NCI-H345 (cell line): ENCODE data around the gene ATF6.

Experiments
- DNase-seq: peaks from one replicate; lab custom pipeline; 2025; lab: John Stamatoyannopoulos, UW

Gene ATF6

DNA sequence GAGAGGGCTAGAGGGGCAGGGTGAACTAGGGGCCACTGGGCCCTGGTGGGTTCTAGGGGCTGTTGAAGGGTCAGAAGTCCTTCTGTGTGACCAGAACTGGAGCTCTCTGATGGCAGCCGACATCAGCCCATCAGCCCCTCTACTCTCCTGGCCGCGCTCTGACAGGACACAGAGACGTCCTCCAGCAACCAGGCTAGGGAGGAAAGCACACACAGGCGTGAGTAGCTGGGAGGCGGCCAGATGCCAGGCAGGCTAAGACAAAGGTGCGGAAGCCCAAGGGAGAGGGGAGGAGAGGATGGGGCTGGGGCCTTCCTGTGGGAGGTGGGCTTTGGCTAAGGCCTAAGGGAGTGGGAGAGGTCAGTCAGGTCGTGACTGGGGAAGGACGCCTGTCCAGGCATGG is 206.7 kb downstream of the ATF6 start:
- no peak for DNase-seq

DNA sequence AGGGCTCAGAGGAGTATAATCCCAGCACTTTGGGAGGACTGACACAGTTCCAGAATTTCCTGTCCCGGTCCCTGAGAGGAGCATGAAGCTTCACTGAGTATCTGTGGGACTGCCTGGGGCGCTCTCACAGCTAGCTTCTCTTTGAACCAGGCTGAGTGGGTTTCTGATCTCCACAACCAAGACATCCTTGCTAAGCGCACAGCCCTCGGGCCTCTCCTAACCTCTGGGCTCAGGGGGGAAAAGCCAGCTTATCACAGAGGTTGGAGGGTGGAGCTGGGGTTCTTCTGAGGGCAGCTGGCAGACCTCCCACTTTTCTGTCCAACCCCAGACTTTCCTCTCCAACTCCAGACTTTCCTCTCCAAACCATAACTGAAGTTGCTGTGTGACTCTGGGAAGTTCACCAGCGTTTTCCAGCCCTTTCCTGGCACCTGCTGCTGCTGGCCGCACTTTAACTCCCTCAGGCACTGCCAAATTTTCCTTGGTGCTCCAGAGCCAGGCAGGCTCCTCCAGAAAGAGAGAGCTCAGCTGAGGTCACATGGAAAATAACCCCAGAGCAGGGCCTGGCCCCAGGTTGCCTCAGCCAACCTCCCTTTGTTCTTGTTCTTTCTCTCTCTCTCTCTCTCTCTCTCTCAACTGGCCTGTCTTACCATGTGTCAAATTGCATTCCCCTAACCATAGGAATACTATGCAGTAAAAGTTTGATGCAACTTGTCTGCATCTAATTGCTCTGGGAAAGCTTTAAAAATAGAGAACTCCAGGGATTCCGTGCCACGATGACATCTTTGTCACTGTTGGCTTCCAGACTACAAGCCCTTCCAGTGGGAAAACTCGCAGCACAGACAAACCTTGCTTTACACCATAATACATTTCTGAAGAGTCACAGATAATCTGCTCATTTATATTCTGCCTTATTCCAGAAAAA is 208.1 kb downstream of the ATF6 start:
- DNase-seq: no peak

DNA sequence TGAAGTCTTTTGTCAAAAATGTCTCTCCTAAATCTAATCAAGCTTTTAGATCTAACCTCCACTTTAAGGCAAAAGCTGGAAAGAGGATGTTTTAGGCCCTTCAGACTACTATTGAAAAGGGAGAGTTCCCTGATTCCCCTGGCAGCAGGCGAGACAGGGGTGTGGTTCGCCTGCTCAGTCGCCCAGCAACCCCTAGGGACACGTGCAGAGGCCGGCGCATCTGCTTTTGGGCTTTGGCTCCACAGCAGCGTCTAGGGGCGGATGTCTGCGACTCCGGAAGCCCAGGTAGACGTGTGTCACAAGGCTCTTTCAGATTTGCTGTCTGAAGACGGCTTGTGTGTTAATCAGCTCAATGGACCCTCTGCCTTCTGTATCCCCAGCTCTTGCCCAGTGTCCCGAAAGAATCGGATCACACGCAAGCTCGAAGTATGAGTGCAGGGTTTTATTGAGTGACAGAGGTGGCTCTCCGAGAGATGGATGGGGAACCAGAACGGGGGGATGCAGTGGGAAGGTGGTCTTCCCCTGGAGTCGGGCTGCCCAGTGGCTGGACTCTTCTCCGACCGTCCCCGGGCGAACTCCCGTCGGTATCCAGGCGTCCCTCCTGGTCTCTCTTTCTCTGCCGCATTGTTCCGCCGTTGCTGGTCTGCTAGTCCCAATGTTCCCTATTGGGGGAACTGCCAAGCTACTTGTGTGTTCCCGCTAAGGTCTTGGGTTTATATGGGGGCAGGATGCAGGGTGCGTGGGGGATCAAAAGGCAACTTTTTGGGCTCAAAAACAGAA is 212.1 kb downstream of the ATF6 start:
- DNase-seq: no peak

DNA sequence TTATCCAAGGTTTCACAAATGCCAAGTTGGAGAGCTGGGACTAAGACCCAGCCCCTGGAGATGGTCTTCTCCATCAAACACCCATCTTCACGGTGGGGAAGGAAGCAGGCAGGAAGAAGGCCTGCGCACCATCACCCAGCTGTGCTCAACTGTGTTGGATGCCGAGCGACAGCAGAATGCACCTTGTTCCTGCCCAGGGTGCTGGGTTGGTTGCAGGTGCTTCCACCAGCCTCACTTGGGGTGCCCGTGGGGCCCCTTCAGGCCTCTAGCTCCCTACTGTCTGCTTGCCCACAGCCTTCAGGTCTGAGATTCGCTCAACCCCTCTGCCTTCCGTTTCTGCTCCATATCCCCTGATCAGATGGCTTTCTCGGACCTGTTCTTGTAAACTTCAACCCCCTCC is 215.0 kb downstream of the ATF6 start:
- no peak for DNase-seq

DNA sequence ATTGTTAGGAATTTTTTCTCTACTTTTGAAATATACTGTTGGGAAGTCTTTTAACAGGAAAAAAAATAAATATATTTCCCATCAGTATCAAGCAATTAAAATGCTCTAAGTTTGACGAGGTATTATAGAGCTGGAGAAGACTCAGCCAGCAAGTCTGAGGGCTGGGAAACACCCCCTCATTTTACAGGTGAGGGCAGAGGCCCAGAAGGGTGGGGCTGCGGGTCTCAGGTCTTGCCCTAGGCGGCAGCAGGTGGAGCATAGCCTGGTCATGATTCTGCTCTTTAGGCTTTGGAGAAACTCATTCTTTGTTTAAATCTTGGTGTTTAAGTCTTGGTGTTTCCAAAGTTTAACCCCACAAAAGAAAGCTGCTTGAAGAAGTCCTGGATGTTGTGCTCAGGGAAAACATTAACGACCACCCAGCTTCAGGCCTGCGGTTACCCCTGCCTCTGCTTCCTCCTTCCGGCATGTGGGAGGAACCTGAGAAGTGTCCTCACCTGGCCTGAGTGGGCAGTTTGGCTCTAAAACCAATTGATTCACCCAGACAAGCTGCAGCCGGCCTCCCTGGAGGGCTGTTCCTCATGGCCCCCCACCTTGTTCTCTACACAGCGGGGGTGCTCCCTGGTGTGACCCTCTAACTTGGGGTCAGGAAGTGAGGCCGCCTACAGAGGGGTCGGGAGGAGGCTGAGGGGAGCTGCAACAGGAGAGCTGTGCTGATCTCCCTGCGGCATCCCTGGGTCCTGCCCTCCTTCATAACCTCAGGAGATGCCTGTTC is 215.8 kb downstream of the ATF6 start:
- DNase-seq: no peak

DNA sequence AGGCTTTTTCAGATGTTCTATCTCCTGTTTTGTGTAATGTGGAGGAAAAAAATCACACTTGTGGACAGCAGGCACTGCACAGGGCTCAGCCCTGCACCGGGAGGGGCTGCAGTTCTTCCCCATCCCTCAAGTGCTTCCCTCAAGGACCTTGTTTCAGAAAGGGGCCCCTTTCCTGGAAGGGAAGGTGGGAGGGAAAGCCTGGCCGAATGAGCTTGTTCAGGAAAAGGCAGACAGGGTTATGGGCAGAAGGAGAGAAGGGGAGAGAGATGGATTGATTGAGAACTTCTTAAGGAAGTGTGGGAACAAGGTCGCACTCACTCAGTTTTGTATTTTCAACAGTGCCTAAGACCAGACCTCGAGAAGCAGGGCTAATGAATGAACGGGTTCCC is 216.4 kb downstream of the ATF6 start:
- DNase-seq: no peak

DNA sequence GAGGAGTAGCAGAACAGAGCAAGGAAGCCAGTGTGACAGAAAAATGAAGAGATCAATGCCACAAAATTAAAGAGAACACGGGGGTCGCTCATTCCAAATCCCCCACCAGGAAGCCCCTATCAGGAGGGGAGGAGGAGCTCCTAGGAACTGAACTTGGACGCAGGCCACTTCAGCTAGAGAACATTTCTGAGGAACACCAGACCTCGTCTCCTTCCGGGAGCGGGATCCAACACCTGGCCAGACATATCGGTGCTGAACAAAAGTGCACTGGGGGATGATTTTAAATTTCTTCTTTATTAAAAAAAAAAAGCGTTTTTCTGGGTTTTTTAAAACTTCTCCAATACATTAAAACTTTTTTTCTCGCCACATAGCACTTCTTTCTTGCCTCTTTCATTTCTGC is 216.8 kb downstream of the ATF6 start:
- no peak for DNase-seq

DNA sequence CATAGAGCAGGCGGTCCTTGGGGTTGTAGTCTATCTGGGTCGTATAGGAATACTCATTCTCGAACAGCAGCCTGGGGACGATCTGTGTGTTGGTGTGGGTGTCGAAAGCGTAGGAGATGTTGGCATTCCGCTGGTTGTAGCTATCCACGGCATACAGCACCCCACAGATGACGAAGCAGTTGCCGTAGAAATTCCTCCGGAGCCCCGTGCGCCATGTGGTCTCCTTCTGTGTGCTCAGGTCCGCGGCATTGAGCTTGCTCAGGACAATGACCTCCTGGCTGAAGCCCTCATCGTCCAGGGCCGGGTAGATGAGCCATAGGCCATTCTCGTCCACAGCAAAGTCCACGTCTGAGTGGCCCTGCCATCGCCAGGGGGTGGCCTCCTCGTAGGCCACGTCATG is 217.6 kb downstream of the ATF6 start:
- DNase-seq: no peak

DNA sequence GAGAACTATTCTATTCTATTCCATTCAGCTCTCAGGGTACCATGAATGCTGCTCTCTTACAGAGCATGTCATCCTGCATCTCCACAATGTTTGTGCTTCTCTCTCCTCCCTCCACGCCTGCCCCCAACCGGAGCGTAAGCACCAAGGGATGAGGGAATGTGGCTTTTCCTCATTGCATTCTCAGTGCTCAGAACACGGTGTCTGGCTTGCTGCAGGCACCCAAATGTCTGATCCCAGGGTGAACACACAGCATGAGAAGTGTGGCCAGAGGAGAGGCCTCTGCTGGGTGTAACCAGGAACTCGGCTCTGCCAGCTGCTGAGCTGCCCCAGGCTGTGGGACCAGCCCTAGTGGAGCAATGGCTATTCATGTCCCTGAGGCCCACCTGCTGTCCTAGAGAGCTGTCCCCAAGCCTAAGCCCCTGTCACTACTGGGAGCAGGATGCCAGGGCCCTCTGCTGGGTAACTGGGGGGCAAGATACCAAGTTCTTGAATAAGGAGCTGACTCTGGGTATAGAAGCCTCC is 219.2 kb downstream of the ATF6 start:
- DNase-seq: no peak

DNA sequence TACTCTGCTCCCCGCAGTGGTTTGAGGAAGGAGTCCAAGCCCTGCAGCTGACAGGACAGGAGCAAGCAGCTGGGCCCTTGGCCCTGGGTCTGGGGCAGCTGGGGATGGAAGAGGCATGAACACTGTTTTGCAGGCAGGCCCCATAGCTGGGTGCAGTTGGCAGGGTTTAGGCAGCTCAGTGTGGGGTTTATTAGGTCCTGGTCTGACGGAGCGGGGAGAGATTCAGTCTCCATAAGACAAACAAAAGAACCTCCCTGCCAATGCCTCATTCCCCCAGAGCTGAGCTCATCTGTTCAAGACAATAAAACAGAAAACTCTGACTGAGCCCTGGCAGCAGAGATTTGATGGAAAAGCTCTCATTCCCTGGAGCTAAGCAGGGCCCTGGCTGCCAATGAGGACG is 220.2 kb downstream of the ATF6 start:
- DNase-seq: no peak

DNA sequence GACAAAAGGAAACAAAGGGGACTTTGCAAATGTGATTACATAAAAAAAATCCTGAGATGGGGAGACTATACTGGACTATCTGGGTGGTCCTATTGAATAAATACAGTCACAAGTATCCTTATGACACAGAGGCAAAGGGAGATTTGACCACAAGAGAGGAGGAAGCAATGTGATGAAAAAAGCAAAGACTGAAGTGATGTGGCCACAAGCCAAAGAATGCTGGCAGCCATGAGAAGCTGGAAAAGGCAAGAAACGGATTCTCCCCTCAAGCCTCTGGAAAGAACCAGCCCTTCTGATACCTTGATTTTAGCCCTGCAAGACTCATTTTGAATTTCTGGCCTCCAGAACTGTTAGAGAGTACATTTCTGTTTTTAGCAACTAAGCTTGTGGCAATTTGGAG is 221.2 kb downstream of the ATF6 start:
- DNase-seq: no peak

DNA sequence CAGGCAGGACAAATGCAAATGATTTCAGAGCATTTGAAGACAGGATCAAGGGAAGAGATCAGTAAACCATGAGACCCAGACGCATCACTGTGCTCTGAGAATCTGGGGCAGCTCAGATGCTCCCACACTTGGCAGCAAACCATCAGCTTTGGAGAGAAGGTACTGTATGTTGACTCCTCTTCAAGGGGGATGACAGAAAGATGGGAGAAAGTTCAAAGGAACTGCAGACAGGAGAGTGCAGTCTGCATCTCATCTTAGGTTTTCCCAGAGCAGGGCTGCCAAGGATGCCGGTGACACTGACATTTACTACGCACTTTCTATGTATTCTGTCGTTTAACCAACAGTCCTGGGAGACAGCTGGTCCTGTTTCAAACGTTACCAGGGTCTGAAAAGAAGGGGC is 221.8 kb downstream of the ATF6 start:
- DNase-seq: no peak

DNA sequence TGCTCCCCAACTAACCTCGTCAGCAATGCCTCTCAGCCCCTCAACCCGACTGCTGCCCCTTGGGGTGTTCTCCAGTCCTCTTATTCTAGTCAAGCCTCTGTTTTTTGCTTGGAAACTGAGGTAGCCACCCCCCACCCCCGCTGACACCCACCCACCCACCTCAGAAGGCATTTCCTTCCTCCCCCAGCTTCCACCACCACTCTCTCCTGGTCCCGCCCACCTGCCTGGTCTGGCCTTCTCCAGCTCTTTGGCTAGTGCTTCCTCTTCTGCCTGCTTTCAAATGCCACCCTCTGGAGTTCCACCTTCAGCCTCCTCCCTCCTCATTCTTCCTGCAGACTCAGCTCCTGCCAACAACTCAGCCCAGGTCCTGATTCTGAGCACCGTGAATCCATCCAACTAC is 222.3 kb downstream of the ATF6 start:
- no peak for DNase-seq

DNA sequence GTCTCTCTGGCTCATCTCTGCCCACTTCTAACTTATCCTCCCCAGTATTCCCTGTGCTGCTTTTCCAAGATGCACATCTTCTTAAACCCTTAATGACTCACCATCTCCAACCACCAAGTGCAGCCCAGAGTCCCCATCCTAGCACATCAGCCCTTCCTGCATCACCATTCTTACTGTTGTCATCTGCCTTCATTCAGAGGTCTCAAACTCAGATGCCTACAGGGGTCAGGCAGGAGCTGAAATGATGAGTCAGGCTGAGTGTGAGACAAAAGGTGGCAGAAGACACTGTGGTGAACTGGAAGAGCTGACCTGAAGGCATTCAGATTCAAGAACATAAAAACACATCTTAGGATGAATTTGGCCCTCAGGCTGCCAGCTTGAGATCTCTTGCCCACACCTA is 223.0 kb downstream of the ATF6 start:
- DNase-seq: no peak

DNA sequence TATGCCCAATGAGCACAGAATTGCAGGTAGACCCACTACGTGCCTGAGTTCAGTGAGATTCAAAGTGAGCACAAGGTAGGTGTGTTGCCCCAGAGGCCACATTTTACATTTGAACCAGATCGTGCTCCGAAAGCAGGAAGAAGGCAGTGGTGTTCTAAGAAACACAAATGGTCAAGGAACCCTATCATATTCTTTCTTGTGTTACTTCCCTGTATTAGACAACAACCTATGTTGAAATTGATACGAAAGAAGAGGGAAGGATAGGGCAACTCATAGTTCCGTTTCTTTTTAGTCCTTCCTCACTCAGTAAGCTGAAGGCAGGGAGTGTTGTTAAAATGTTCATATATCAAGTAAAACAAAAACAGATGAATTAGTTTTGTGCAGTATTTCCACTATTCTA is 223.7 kb downstream of the ATF6 start:
- no peak for DNase-seq

DNA sequence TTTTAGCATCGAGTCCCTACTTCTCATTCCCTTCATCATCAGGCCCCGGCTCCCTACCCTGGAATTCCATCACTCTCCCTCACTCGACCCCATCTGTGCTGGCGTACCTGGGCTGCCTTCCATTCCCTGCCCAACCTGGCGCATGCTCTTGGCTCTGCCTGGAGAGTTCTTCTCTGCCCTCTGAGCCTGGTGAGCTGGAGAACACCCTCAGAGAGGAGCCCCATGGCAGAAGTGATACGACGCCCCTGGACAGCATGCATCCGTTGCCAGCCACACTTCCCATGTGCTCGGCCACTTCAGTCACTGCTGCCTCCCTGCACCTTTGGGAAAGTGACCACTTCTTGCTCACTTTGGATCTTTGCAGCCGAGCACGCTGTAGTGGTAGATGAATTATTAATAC is 227.5 kb downstream of the ATF6 start:
- no peak for DNase-seq

DNA sequence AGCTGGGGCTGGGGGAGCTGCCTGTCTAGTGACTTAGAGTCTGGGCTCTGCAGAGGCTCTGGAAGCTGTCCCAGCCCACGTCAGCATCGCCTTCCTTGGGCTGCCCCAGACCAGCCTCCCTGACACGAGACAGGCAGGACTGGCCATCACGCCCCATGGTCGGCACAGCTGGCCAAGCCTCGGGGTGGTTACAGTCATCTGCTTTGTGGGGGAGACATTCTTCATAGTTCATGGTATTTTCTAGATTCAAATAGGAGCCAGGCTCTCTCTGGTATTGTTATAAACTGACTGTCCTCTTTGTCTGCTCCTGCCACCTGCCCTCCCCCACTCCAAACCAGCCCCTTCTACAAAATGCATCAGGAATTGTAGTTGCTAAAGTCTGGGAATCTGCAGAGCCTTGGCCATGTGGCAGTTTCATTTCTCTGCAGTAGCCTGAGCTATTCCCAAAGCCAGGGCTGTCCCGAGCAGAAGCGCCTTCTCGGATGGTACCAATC is 228.1 kb downstream of the ATF6 start:
- no peak for DNase-seq

DNA sequence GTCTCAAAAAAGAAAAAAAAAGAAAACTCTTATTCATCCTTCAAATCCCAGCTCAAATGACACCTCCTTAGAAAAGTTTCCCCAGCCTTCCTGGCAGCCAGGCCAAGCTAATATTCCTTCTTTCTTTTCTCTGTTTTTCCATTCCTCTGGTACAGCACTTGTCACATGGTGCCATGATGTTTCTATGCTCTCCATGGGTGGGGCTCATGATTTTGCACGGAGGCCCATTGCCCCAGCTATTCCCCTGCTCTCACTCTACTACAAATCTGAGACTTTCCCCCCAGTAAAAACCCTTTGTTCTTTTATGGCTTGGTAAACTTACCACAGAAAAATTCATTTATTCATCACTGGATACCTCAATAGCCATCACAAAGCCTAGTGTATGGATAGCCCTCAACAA is 231.0 kb downstream of the ATF6 start:
- no peak for DNase-seq

DNA sequence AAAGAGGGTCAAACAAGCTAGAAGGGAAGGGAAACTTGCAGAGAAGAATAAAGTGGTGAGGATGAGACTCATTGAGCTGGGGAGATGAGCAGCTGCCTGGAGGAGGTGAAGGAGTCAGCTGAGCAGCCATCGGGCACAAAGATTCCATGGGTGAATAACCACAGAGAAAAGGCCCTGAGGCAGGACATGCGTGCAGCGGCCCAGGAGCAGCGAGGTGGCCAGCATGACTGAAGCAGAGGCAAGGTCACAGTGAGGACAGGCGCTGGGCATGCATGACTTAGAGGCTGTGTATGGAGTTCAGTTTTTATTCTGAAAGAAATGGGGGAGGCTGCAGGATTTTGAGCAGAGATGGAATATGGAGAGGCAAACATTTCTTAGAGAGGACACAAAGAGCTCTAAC is 232.7 kb downstream of the ATF6 start:
- no peak for DNase-seq

DNA sequence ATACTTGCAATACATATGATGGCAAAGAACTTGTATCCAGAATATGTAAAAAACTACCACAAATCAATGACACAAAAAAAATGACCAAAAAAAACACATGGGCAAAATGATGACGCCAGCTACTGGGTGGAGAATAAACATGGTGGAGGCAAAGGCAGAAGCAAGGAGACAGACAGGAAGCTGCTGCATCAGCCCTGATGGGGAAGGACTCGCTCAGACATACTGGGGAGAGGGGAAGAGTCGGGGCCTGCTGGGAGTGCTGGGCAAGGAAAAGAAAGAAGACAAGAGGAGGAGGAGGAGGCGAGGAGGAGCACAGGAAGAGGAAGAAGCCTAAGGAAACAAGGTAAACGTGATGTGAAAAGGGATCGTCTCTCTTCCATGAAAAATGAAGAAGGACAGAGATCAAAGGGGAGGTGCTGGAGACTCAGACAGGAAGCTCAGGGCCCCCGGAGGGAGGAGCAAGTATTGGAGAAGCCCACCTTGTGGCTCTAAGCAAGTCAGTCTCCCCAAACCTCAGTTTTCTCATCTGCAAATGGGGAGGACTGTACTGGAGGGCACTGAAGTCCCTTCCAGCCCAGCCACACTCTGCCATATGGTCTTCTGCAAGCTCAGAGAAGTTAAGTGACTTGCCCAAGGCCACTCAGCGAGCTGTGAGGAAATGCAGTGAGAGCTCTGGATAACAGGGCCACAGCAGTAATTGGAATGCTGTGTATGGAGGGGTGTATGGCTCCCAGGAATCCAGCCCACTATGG is 233.4 kb downstream of the ATF6 start:
- no peak for DNase-seq

DNA sequence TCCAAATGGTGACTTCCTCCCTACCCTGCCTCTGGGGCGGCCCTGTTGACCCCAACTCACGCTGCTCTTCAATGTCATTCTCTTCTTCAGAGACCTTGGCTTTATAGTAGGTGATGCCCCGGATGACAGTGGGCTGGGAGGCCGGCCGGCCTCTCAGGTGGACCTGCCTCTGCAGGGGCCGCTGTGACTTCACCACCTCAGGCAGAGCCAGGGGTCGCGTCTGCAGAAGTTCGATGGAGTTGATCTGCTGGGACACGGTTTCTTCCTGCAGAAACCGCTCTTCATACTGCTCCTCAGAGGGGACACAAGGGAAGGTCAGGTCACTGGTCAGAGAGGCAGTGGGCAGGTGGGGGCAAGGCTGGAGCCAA is 233.9 kb downstream of the ATF6 start:
- DNase-seq: no peak
